ES-I3 (cell line): ENCODE measurements around the gene GRIN3B.
A peak's percentile ranks its signal among the peaks of the same experiment; 100 is the strongest.
"Not testable (repeated sequence)": the region's sequence is repeated elsewhere in the genome, so short reads cannot be mapped to it uniquely, and the experiment has no call there.

ENCODE experiments used
- H3K36me3 ChIP-seq: 2 replicates; pipeline ENCODE4 v1.6.1; 2013; ENCODE audit warnings: mild to moderate bottlenecking, low read length, control low read depth, moderate library complexity; ENCODE audit not compliant: insufficient read depth
- H3K4me1 ChIP-seq: 2 replicates; pipeline ENCODE4 v1.6.1; 2013; ENCODE audit warnings: mild to moderate bottlenecking, control low read depth, low read length; ENCODE audit not compliant: insufficient read depth
- H3K9ac ChIP-seq: 2 replicates; pipeline ENCODE4 v1.6.1; 2013; ENCODE audit warnings: low read depth, mild to moderate bottlenecking, low read length, moderate library complexity
- H3K9me3 ChIP-seq: 2 replicates; pipeline ENCODE4 v1.6.1; 2013; ENCODE audit warnings: mild to moderate bottlenecking, low read length, moderate library complexity; ENCODE audit not compliant: control insufficient read depth, insufficient read depth

The GRIN3B gene

GRCh38 chr19:1023883-1024188 lies 23.6 kb downstream of the GRIN3B start:
- H3K36me3 ChIP-seq, H3K9me3 ChIP-seq, H3K9ac ChIP-seq, H3K4me1 ChIP-seq: not testable (repeated sequence)

- not testable (repeated sequence) for H3K4me1 ChIP-seq, H3K36me3 ChIP-seq, H3K9me3 ChIP-seq, H3K9ac ChIP-seq
Measured at GRCh38 chr19:1025080-1025479, 24.9 kb downstream of the GRIN3B start.

GRCh38 chr19:1025960-1026782 lies 26.0 kb downstream of the GRIN3B start, which contains the start of gene CNN2:
Gene CNN2 (plus strand): TSS chr19:1026608. CDS start chr19:1026662, 54 bp downstream.
- no peaks in the 10 kb centered on the region for H3K4me1 ChIP-seq
- no peaks in the 10 kb centered on the region for H3K36me3 ChIP-seq
- peak within 1 kb of the TSS; percentile 98 for H3K9ac ChIP-seq
- no peaks in the 10 kb centered on the region for H3K9me3 ChIP-seq

GRCh38 chr19:1026783-1027649 lies 26.8 kb downstream of the GRIN3B start:
- no peaks in the 10 kb centered on the region for H3K36me3 ChIP-seq
- no peaks in the 10 kb centered on the region for H3K4me1 ChIP-seq
- no peaks in the 10 kb centered on the region for H3K9me3 ChIP-seq
- H3K9ac ChIP-seq, result peak overlapping the region; percentile 98

- Histone ChIP-seq H3K9me3 (no peaks in the 10 kb centered on the region), H3K9ac (peak overlapping the region; percentile 98; the same call in 1 of the 2 replicates), H3K36me3 (peaks cover 6% of the 10 kb centered on the region; the same call in 1 of the 2 replicates), H3K4me1 (no peaks in the 10 kb centered on the region)
Measured at GRCh38 chr19:1027650-1028061, 27.4 kb downstream of the GRIN3B start.

- Histone ChIP-seq H3K4me1 (no peaks in the 10 kb centered on the region), H3K36me3 (peaks cover 10% of the 10 kb centered on the region), H3K9me3 (no peaks in the 10 kb centered on the region), H3K9ac (peak overlapping the region; percentile 98)
Measured at GRCh38 chr19:1028062-1028926, 28.1 kb downstream of the GRIN3B start.

GRCh38 chr19:1032264-1032867 lies 32.1 kb downstream of the GRIN3B start:
- Histone ChIP-seq H3K9ac (no peak overlapping the region), H3K9me3 (no peaks in the 10 kb centered on the region), H3K36me3 (peaks cover 17% of the 10 kb centered on the region), H3K4me1 (no peaks in the 10 kb centered on the region)

GRCh38 chr19:1035998-1036621 lies 35.9 kb downstream of the GRIN3B start:
- peaks cover 17% of the 10 kb centered on the region for H3K36me3 ChIP-seq
- H3K4me1 ChIP-seq, result no peaks in the 10 kb centered on the region
- H3K9me3 ChIP-seq, result no peaks in the 10 kb centered on the region
- no peak overlapping the region for H3K9ac ChIP-seq

- Histone ChIP-seq H3K4me1 (no peaks in the 10 kb centered on the region), H3K9me3 (no peaks in the 10 kb centered on the region), H3K36me3 (peaks cover 10% of the 10 kb centered on the region), H3K9ac (no peak overlapping the region)
Measured at GRCh38 chr19:1037621-1038064, 37.4 kb downstream of the GRIN3B start.

GRCh38 chr19:1038978-1039645 lies 38.9 kb downstream of the GRIN3B start:
- peaks cover 5% of the 10 kb centered on the region; the same call in 1 of the 2 replicates for H3K36me3 ChIP-seq
- peak overlapping the region; percentile 28; the same call in 1 of the 2 replicates for H3K9ac ChIP-seq
- no peaks in the 10 kb centered on the region for H3K9me3 ChIP-seq
- no peaks in the 10 kb centered on the region for H3K4me1 ChIP-seq

- no peaks in the 10 kb centered on the region for H3K4me1 ChIP-seq
- H3K9ac ChIP-seq, result peak within 1 kb of the TSS; percentile 65
- no peaks in the 10 kb centered on the region for H3K9me3 ChIP-seq
- peaks cover 5% of the 10 kb centered on the region; the same call in 1 of the 2 replicates for H3K36me3 ChIP-seq
Measured at GRCh38 chr19:1039646-1040475, 39.6 kb downstream of the GRIN3B start, which contains the start of gene ABCA7. Gene ABCA7 (plus strand): TSS chr19:1040107. CDS start chr19:1041362, 1,255 bp downstream.
